ENCODE results near the gene SRMS.

Gene SRMS

GRCh38 chr20:63493563-63494020 lies 54.0 kb downstream of the SRMS start:
- Histone ChIP-seq H3K9ac (ENCODE audit: low read length) (no peak overlapping the region), H3K4me1 (ENCODE audit: low read length) (no peaks in the 10 kb centered on the region), H3K4me3 (ENCODE audit: low read length) (no peak overlapping the region), H3K27ac (ENCODE audit: low read length) (no peak overlapping the region), H3K9me3 (ENCODE audit: insufficient read depth, low read length) (no peaks in the 10 kb centered on the region), H4K20me1 (ENCODE audit: insufficient read depth, low read length) (no peaks in the 10 kb centered on the region), H3K4me2 (ENCODE audit: low read length) (no peak overlapping the region), H3K27me3 (ENCODE audit: low read depth, low read length) (no peaks in the 10 kb centered on the region), H3K36me3 (replicated peaks; ENCODE audit: low read depth, low read length) (no peaks in the 10 kb centered on the region), H2AFZ (ENCODE audit: low read depth, low read length) (no peak overlapping the region), H3K79me2 (ENCODE audit: low read length) (no peaks in the 10 kb centered on the region)
- TF ChIP-seq EZH2phosphoT487 (IDR thresholded peaks at IDR 0.05; ENCODE audit: low read depth) (no peak), CTCF (IDR thresholded peaks at IDR 0.05; ENCODE audit: low read depth, low read length) (no peak)

- Histone ChIP-seq H3K9ac (ENCODE audit: low read length) (no peak overlapping the region), H4K20me1 (ENCODE audit: insufficient read depth, low read length) (no peaks in the 10 kb centered on the region), H3K9me3 (ENCODE audit: insufficient read depth, low read length) (no peaks in the 10 kb centered on the region), H3K27ac (ENCODE audit: low read length) (no peak overlapping the region), H3K27me3 (ENCODE audit: low read depth, low read length) (no peaks in the 10 kb centered on the region), H3K79me2 (ENCODE audit: low read length) (no peaks in the 10 kb centered on the region), H2AFZ (ENCODE audit: low read depth, low read length) (no peak overlapping the region), H3K4me1 (ENCODE audit: low read length) (no peaks in the 10 kb centered on the region), H3K4me2 (ENCODE audit: low read length) (no peak overlapping the region), H3K4me3 (ENCODE audit: low read length) (no peak overlapping the region), H3K36me3 (replicated peaks; ENCODE audit: low read depth, low read length) (no peaks in the 10 kb centered on the region)
- TF ChIP-seq EZH2phosphoT487 (IDR thresholded peaks at IDR 0.05; ENCODE audit: low read depth) (no peak), CTCF (IDR thresholded peaks at IDR 0.05; ENCODE audit: low read depth, low read length) (no peak)
Measured at GRCh38 chr20:63492982-63493381, 54.6 kb downstream of the SRMS start.

GRCh38 chr20:63492518-63492917 lies 55.0 kb downstream of the SRMS start:
- H2AFZ ChIP-seq (ENCODE audit: low read depth, low read length): no peak overlapping the region
- no peaks in the 10 kb centered on the region for H3K4me1 ChIP-seq (ENCODE audit: low read length)
- H3K9me3 ChIP-seq (ENCODE audit: insufficient read depth, low read length): no peaks in the 10 kb centered on the region
- no peak overlapping the region for H3K9ac ChIP-seq (ENCODE audit: low read length)
- no peak overlapping the region for H3K4me3 ChIP-seq (ENCODE audit: low read length)
- no peak for TF ChIP-seq EZH2phosphoT487 (IDR thresholded peaks at IDR 0.05; ENCODE audit: low read depth)
- no peak for TF ChIP-seq CTCF (IDR thresholded peaks at IDR 0.05; ENCODE audit: low read depth, low read length)
- no peak overlapping the region for H3K4me2 ChIP-seq (ENCODE audit: low read length)
- H3K27me3 ChIP-seq (ENCODE audit: low read depth, low read length): no peaks in the 10 kb centered on the region
- no peaks in the 10 kb centered on the region for H4K20me1 ChIP-seq (ENCODE audit: insufficient read depth, low read length)
- H3K27ac ChIP-seq (ENCODE audit: low read length): no peak overlapping the region
- H3K36me3 ChIP-seq (replicated peaks; ENCODE audit: low read depth, low read length): no peaks in the 10 kb centered on the region
- no peaks in the 10 kb centered on the region for H3K79me2 ChIP-seq (ENCODE audit: low read length)

- Histone ChIP-seq H3K4me2 (ENCODE audit: low read length) (no peak overlapping the region), H3K9me3 (ENCODE audit: insufficient read depth, low read length) (no peaks in the 10 kb centered on the region), H2AFZ (ENCODE audit: low read depth, low read length) (no peak overlapping the region), H4K20me1 (ENCODE audit: insufficient read depth, low read length) (no peaks in the 10 kb centered on the region), H3K4me3 (ENCODE audit: low read length) (no peak overlapping the region), H3K4me1 (ENCODE audit: low read length) (no peaks in the 10 kb centered on the region), H3K27me3 (ENCODE audit: low read depth, low read length) (no peaks in the 10 kb centered on the region), H3K9ac (ENCODE audit: low read length) (no peak overlapping the region), H3K79me2 (ENCODE audit: low read length) (no peaks in the 10 kb centered on the region), H3K36me3 (replicated peaks; ENCODE audit: low read depth, low read length) (no peaks in the 10 kb centered on the region), H3K27ac (ENCODE audit: low read length) (no peak overlapping the region)
- TF ChIP-seq CTCF (IDR thresholded peaks at IDR 0.05; ENCODE audit: low read depth, low read length): no peak
- no peak for TF ChIP-seq EZH2phosphoT487 (IDR thresholded peaks at IDR 0.05; ENCODE audit: low read depth)
Measured at GRCh38 chr20:63491635-63492230, 55.8 kb downstream of the SRMS start.

All from OCI-LY3 (cell line).